IMR-90 (cell line): Measurements from ENCODE around the gene CAT. TPM values are rescaled to one million over a fixed set of nuclear protein-coding genes. Genes with fewer than 3 reads are reported as not detected.

Experiments
- ATAC-seq: fragments of 200-7000 bp; cut with Tn5 transposase; 2 replicates; pipeline ENCODE4 v1.9.1; 2020; ENCODE audit warnings: low read depth, mild to moderate bottlenecking, moderate library complexity
- BruUV-seq: library from RNA; stranded (reverse); fragments of 400-500 nt; replicated peaks from 2 replicates; lab custom pipeline; 2021; lab: Mats Ljungman, UMichigan
- CTCF ChIA-PET: fragments of 300-600 bp; formaldehyde crosslinking; extraction: SDS; loops from one replicate; lab custom pipeline; 2021; ENCODE audit warnings: antibody characterized with exemption; lab: Yijun Ruan, JAX
- POLR2A ChIA-PET: fragments of 300-600 bp; sonication (Branson Sonifier 250); formaldehyde crosslinking; loops from one replicate; lab custom pipeline; 2022; ENCODE audit warnings: antibody characterized with exemption; ENCODE audit not compliant: unreplicated experiment; lab: Charles Lee
- DNase-seq: peaks from one replicate; pipeline ENCODE4 v3.0.0; 2013
- H2AFZ ChIP-seq: replicated peaks from 2 replicates; pipeline ENCODE3; 2013; ENCODE audit warnings: low read length, mild to moderate bottlenecking; ENCODE audit not compliant: poor library complexity
- H2AK5ac ChIP-seq: 2 replicates; pipeline ENCODE4 v1.6.1; 2013; ENCODE audit warnings: low read depth, low read length, inconsistent platforms
- H2AK9ac ChIP-seq: replicated peaks from 2 replicates; pipeline ENCODE3; 2013; ENCODE audit warnings: mild to moderate bottlenecking, low read depth, low read length, moderate library complexity; ENCODE audit not compliant: poor library complexity
- H2BK120ac ChIP-seq: 2 replicates; pipeline ENCODE4 v1.6.1; 2013; ENCODE audit warnings: low read depth, low read length, inconsistent platforms
- H2BK15ac ChIP-seq: 3 replicates; pipeline ENCODE4 v1.6.1; 2013; ENCODE audit warnings: low read depth, low read length, inconsistent platforms
- H2BK20ac ChIP-seq: 2 replicates; pipeline ENCODE4 v1.6.1; 2013; ENCODE audit warnings: low read depth, mild to moderate bottlenecking, inconsistent platforms, low read length, moderate library complexity
- H2BK5ac ChIP-seq: 2 replicates; pipeline ENCODE4 v1.6.1; 2013; ENCODE audit warnings: mild to moderate bottlenecking, low read depth, low read length, inconsistent platforms; ENCODE audit not compliant: poor library complexity, severe bottlenecking
- H3K14ac ChIP-seq: replicated peaks from 2 replicates; pipeline ENCODE4 v1.6.1; 2013; ENCODE audit warnings: low read depth, low read length, inconsistent platforms
- H3K18ac ChIP-seq: 2 replicates; pipeline ENCODE4 v1.6.1; 2013; ENCODE audit warnings: low read depth, low read length, control low read depth
- H3K23ac ChIP-seq: 2 replicates; pipeline ENCODE4 v1.6.1; 2013; ENCODE audit warnings: low read depth, low read length, inconsistent platforms
- H3K27ac ChIP-seq: 2 replicates; pipeline ENCODE4 v1.5.1; 2013; ENCODE audit warnings: mild to moderate bottlenecking, control low read depth, low read length; ENCODE audit not compliant: insufficient read depth
- H3K27me3 ChIP-seq: 2 replicates; pipeline ENCODE4 v1.6.1; 2013; ENCODE audit warnings: low read length; ENCODE audit not compliant: control insufficient read depth, insufficient read depth
- H3K36me3 ChIP-seq: 2 replicates; pipeline ENCODE4 v1.6.1; 2013; ENCODE audit warnings: low read length, mixed read lengths; ENCODE audit not compliant: control insufficient read depth, insufficient read depth
- H3K4ac ChIP-seq: 2 replicates; pipeline ENCODE4 v1.6.1; 2013; ENCODE audit warnings: low read depth, low read length, inconsistent platforms
- H3K4me1 ChIP-seq: 2 replicates; pipeline ENCODE4 v1.6.1; 2013; ENCODE audit warnings: low read length, mixed read lengths; ENCODE audit not compliant: control insufficient read depth, insufficient read depth
- H3K4me2 ChIP-seq: 2 replicates; pipeline ENCODE4 v1.6.1; 2013; ENCODE audit warnings: low read depth, mild to moderate bottlenecking, control low read depth, low read length, moderate library complexity
- H3K4me3 ChIP-seq: 2 replicates; pipeline ENCODE4 v1.5.1; 2013; ENCODE audit warnings: low read depth, mild to moderate bottlenecking, control low read depth, low read length, moderate library complexity; ENCODE audit not compliant: insufficient read depth
- H3K56ac ChIP-seq: 2 replicates; pipeline ENCODE4 v1.6.1; 2013; ENCODE audit warnings: low read length, inconsistent platforms; ENCODE audit not compliant: insufficient read depth; ENCODE audit errors: extremely low read depth
- H3K79me1 ChIP-seq, 2 experiments: 2 replicates each; pipeline ENCODE4 v1.6.1; 2013; ENCODE audit warnings: low read length in 2 of 2, inconsistent platforms in 1 of 2, low read depth in 1 of 2
- H3K9ac ChIP-seq: 2 replicates; pipeline ENCODE4 v1.6.1; 2013; ENCODE audit warnings: low read depth, low read length, control low read depth
- H3K9me1 ChIP-seq: 2 replicates; pipeline ENCODE4 v1.6.1; 2013; ENCODE audit warnings: low read length, inconsistent platforms; ENCODE audit not compliant: insufficient read depth
- H3K9me3 ChIP-seq: 2 replicates; pipeline ENCODE4 v1.6.1; 2013; ENCODE audit warnings: low read length; ENCODE audit not compliant: control insufficient read depth, insufficient read depth
- H4K20me1 ChIP-seq: 2 replicates; pipeline ENCODE4 v1.6.1; 2013; ENCODE audit warnings: low read length, inconsistent platforms; ENCODE audit not compliant: insufficient read depth
- H4K5ac ChIP-seq: 2 replicates; pipeline ENCODE4 v1.6.1; 2013; ENCODE audit warnings: mild to moderate bottlenecking, low read depth, low read length, control low read depth
- H4K8ac ChIP-seq, 2 experiments: 2 replicates each; pipeline ENCODE4 v1.6.1; 2013; ENCODE audit warnings: low read depth in 2 of 2, low read length in 2 of 2, control low read depth in 1 of 2, inconsistent platforms in 1 of 2
- H4K91ac ChIP-seq: 2 replicates; pipeline ENCODE4 v1.6.1; 2013; ENCODE audit warnings: low read depth, low read length, inconsistent platforms; ENCODE audit not compliant: insufficient read depth
- BHLHE40 ChIP-seq: fragments of 150-350 bp; IDR thresholded peaks from 2 replicates; pipeline ENCODE4 v1.6.1; 2016; ENCODE audit warnings: mild to moderate bottlenecking, low read depth, low read length
- CEBPB ChIP-seq: IDR thresholded peaks from 2 replicates; pipeline ENCODE4 v1.6.1; 2012; ENCODE audit warnings: low read depth, low read length, improper control_type of control experiment
- CHD1 ChIP-seq: IDR thresholded peaks from 2 replicates; pipeline ENCODE4 v1.6.1; 2012; ENCODE audit warnings: low read depth, low read length, improper control_type of control experiment
- ELK1 ChIP-seq: fragments of 150-350 bp; IDR thresholded peaks from 2 replicates; pipeline ENCODE4 v1.6.1; 2016; ENCODE audit warnings: low read depth, mild to moderate bottlenecking, low read length, moderate library complexity, borderline replicate concordance
- FOS ChIP-seq: fragments of 150-350 bp; IDR thresholded peaks from 2 replicates; pipeline ENCODE4 v1.6.1; 2016; ENCODE audit warnings: low read depth, low read length
- MAFK ChIP-seq: IDR thresholded peaks from 2 replicates; pipeline ENCODE4 v1.6.1; 2012; ENCODE audit warnings: low read depth, low read length, improper control_type of control experiment
- MAZ ChIP-seq: IDR thresholded peaks from 2 replicates; pipeline ENCODE4 v1.6.1; 2012; ENCODE audit warnings: low read depth, mild to moderate bottlenecking, low read length, improper control_type of control experiment, moderate library complexity, borderline replicate concordance
- MXI1 ChIP-seq: IDR thresholded peaks from 2 replicates; pipeline ENCODE4 v1.6.1; 2012; ENCODE audit warnings: low read depth, mild to moderate bottlenecking, low read length, moderate library complexity, borderline replicate concordance
- POLR2A ChIP-seq: IDR thresholded peaks from 2 replicates; pipeline ENCODE4 v1.6.1; 2012; ENCODE audit warnings: mild to moderate bottlenecking, low read depth, low read length
- RAD21 ChIP-seq: IDR thresholded peaks from 2 replicates; pipeline ENCODE4 v1.6.1; 2012; ENCODE audit warnings: low read length, improper control_type of control experiment
- RCOR1 ChIP-seq: IDR thresholded peaks from 2 replicates; pipeline ENCODE4 v1.6.1; 2012; ENCODE audit warnings: mild to moderate bottlenecking, low read length, improper control_type of control experiment; ENCODE audit not compliant: insufficient replicate concordance
- RFX5 ChIP-seq: IDR thresholded peaks from 2 replicates; pipeline ENCODE4 v1.8.0; 2012; ENCODE audit warnings: low read depth, mild to moderate bottlenecking, low read length, moderate library complexity
- SMC3 ChIP-seq: fragments of 150-350 bp; IDR thresholded peaks from 2 replicates; pipeline ENCODE4 v1.6.1; 2016; ENCODE audit warnings: low read depth, mild to moderate bottlenecking, antibody characterized with exemption, low read length, moderate library complexity
- USF2 ChIP-seq: fragments of 150-350 bp; IDR thresholded peaks from 2 replicates; pipeline ENCODE4 v1.6.1; 2017; ENCODE audit warnings: mild to moderate bottlenecking, antibody characterized with exemption, low read length, low read depth
- WGBS, 2 experiments: methylation state at CpG; one replicate each; pipeline versions ENCODE4 v1.1.5 to v1.1.7; 2013; ENCODE audit warnings: missing lambda C conversion rate in 2 of 2; ENCODE audit not compliant: insufficient read length in 1 of 2; ENCODE audit errors: extremely low coverage in 2 of 2; 5-methylcytosine and 5-hydroxymethylcytosine counted together
- dilution Hi-C: fragments of 300-500 bp; cut with HindIII; formaldehyde crosslinking; loops from one replicate; pipeline ENCODE4 v1.14.3; 2018; ENCODE audit warnings: low sequenced_read_pairs; ENCODE audit not compliant: unreplicated experiment
- in situ Hi-C: fragments of 300-500 bp; cut with MboI; formaldehyde crosslinking; loops from 3 replicates; pipeline ENCODE4 v1.14.3; 2019; ENCODE audit warnings: low sequenced_read_pairs, inconsistent platforms, mixed read lengths
- intact Hi-C: fragments of 100-400 bp; cut with micrococcal nuclease; formaldehyde crosslinking; loops from 2 replicates; pipeline ENCODE4 v1.10.0; 2022
- polyA plus RNA-seq, 3 experiments: library from polyadenylated mRNA; depleted of rRNA; stranded (reverse); fragments of >200 nt; gene quantifications; 2 replicates each; pipeline ENCODE4 v1.2.3, GENCODE V29; 2012; ENCODE audit warnings: low replicate concordance in 1 of 3
- total RNA-seq: library from RNA; depleted of rRNA; stranded (reverse); fragments of >200 nt; gene quantifications from 2 replicates; pipeline ENCODE4 v1.2.3, GENCODE V29; 2012
- TF ChIP-seq, protein P1 (sequence below): conservative IDR thresholded peaks from 2 replicates; pipeline ENCODE4 v1.5.1; 2012; ENCODE audit warnings: mild to moderate bottlenecking, low read depth, low read length, improper control_type of control experiment

CAT gene
- total and polyA plus RNA-seq, 2 of the 4 experiments (the other 2 are of a cell fraction): 52.5 to 80.5 TPM

GRCh38 chr11:34468209-34468841, 29.6 kb downstream of the CAT start:
- Histone ChIP-seq H4K5ac (no peak overlapping the region), H3K36me3 (peaks cover 54% of the 10 kb centered on the region), H3K79me1 (no peaks in the 10 kb centered on the region), H3K4me2 (no peak overlapping the region), H2AK5ac (no peak overlapping the region), H4K8ac (no peak overlapping the region), H3K27ac (no peak overlapping the region), H4K20me1 (no peaks in the 10 kb centered on the region), H4K91ac (no peak overlapping the region), H3K4ac (no peak overlapping the region), H3K27me3 (no peaks in the 10 kb centered on the region), H2BK20ac (no peak overlapping the region), H3K9ac (no peak overlapping the region), H3K9me1 (no peaks in the 10 kb centered on the region), H2AFZ (no peak overlapping the region), H3K56ac (no peak overlapping the region), H2AK9ac (no peak overlapping the region), H3K4me3 (no peak overlapping the region), H2BK5ac (no peak overlapping the region), H3K14ac (no peak overlapping the region), H2BK120ac (no peak overlapping the region), H2BK15ac (no peak overlapping the region), H3K23ac (no peak overlapping the region), H3K9me3 (no peaks in the 10 kb centered on the region; the same call in 1 of the 2 replicates), H3K4me1 (no peaks in the 10 kb centered on the region), H3K18ac (no peak overlapping the region)
- 90% methylated on average over 4 of the region's 8 CpGs; no CpG with 5 or more reads in 1 of the 2 experiments for WGBS, 2 experiments
- in situ Hi-C loops (no loop called here), intact Hi-C loops (no loop called here), dilution Hi-C loops (no loop called here)
- ChIA-PET CTCF (interaction anchor here (0.6 to 1.6 kb wide), 5 partner anchors 12 to 679 kb away, joined by 3 to 7 read pairs (median 4); no protein-coding TSS in a partner anchor), POLR2A (interaction anchor here (0.7 kb wide), 1 partner anchor 13 kb away, joined by 4 read pairs; no protein-coding TSS in a partner anchor)
- DNase-seq (peak; percentile 14), ATAC-seq (no peak)
- no TSS peak for BruUV-seq
- TF ChIP-seq MAFK (no peak), CHD1 (no peak), FOS (no peak), RCOR1 (no peak), BHLHE40 (no peak), USF2 (no peak), RAD21 (peak; percentile 37; the same call in 1 of the 2 replicates), POLR2A (no peak), CEBPB (no peak), RFX5 (no peak), MXI1 (no peak), MAZ (no peak), SMC3 (peak; percentile 23; the same call in 1 of the 2 replicates), ELK1 (no peak)
- TF ChIP-seq, protein P1, sequence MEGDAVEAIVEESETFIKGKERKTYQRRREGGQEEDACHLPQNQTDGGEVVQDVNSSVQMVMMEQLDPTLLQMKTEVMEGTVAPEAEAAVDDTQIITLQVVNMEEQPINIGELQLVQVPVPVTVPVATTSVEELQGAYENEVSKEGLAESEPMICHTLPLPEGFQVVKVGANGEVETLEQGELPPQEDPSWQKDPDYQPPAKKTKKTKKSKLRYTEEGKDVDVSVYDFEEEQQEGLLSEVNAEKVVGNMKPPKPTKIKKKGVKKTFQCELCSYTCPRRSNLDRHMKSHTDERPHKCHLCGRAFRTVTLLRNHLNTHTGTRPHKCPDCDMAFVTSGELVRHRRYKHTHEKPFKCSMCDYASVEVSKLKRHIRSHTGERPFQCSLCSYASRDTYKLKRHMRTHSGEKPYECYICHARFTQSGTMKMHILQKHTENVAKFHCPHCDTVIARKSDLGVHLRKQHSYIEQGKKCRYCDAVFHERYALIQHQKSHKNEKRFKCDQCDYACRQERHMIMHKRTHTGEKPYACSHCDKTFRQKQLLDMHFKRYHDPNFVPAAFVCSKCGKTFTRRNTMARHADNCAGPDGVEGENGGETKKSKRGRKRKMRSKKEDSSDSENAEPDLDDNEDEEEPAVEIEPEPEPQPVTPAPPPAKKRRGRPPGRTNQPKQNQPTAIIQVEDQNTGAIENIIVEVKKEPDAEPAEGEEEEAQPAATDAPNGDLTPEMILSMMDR: peak; percentile 46
